Activated T-cell treated with anti-CD3 and anti-CD28 coated beads for 4 hours (primary cell): ENCODE measurements around the gene RUNX3.

ENCODE experiments used
- DNase-seq: peaks from one replicate; pipeline ENCODE4 v3.0.0-alpha.2; 2020

Gene RUNX3

GRCh38 chr1:24963099-24963872 is 33.2 kb upstream of the RUNX3 start:
- no peak for DNase-seq

GRCh38 chr1:24961961-24962861 is 32.1 kb upstream of the RUNX3 start:
- DNase-seq = no peak

DNA sequence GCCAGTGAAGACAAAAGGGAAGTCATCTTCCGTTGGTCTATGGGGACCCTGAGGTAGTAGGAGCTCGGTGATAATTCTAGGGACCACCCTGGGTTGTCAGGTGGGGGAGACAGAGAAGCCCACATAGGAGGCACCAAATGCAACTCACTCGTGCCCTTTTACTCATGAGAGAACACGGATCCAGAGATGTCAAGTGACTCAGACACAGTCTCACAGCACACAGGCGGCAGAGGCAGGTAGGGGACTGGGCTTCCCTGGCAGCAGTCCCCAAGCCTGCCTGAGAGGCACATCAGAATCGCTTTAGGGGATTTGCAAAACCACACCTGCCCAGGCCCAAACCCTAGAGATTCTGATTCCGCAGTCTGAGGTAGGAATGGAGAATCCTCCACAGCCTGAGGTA is 31.3 kb upstream of the RUNX3 start:
- no peak for DNase-seq

DNA sequence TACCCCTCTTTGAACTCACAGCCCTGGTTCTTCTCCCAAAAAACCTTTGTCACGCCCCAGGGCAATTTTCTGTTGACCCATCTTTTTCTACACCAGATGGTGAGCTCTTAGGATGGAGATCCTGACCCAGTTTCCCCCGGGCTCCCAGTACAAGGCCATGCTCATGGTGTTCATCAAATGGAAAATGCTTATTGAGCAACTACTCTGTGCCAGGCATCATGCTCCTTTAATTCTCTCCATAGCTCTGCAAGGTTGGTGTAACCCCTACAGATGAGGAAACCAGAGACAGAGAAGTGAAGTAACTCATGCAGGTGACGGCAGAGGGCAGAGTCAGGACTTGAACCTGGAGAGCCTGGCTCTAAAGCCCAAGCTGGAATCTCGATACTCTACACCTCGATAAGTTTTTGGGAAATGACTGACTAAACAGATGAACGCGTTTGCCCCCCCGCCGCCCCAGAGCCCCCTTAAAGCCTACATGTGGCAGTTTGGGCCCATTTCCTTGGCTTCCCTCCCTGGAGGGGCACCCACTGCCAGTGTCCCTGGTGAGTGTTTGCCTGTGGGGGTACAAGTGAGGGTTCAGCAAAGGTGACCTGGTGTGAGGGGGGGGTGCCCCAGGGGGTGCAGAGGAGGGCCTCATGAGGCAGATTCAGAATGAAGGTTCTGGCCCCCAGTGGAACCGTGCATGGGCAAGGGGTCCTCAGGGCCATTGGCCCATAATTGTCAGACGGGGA is 30.2 kb upstream of the RUNX3 start:
- no peak for DNase-seq

DNA sequence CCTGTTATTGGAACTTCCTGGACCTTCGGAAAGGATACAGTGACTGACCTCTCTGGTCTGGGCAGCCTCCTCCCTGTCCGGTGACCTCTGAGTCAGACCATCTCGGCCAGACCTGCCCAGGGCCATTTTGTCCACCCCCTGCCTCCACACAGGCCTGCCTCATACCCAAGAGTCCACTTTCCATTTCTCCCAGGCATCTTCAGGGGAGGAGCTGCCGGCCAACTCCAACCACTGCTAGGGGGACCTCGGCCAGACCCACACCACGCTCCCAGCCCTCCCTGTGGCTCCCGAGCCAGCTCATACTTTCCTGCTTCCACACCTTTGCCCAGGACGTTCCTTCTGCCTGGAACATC is 29.5 kb upstream of the RUNX3 start:
- DNase-seq = no peak

- no peak for DNase-seq
These were observed 28.9 kb upstream of the RUNX3 start for GRCh38 chr1:24958766-24959622.

GRCh38 chr1:24957808-24958752 is 28.0 kb upstream of the RUNX3 start:
- DNase-seq = no peak

- DNase-seq = no peak
These were observed 27.1 kb upstream of the RUNX3 start for GRCh38 chr1:24957016-24957807.

DNA sequence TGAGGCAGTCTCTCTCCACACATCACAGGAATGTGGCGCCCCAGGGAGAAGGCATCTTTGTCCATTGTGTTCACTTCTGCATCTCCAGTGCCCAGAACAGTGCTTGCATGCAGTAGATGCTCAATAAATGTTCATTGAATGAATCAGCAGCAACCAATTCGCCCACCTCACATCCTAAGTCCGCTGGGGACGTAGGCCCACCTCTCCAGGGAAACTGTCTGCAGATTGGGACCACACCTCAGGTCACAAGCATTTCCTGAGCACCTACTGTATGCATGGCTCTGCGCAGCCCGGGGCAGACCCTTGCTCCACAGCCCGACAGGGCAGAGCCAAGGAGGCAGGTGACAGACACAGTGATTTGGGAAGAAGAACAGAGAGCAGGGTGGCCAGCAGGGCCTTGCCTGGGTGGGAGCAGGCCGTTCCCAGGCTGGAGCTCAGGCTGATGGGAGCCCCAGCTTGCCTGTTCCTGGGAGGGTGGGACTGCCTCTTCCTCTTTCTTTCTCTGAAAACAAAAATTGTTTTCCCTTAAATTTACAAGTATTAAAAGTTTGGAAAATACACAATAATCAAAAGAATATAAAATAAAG is 25.8 kb upstream of the RUNX3 start:
- DNase-seq = no peak

GRCh38 chr1:24955161-24955560 is 25.1 kb upstream of the RUNX3 start:
- peak; percentile 56 for DNase-seq

GRCh38 chr1:24954631-24955030 is 24.6 kb upstream of the RUNX3 start:
- no peak for DNase-seq

GRCh38 chr1:24954022-24954421 is 23.9 kb upstream of the RUNX3 start:
- no peak for DNase-seq

DNA sequence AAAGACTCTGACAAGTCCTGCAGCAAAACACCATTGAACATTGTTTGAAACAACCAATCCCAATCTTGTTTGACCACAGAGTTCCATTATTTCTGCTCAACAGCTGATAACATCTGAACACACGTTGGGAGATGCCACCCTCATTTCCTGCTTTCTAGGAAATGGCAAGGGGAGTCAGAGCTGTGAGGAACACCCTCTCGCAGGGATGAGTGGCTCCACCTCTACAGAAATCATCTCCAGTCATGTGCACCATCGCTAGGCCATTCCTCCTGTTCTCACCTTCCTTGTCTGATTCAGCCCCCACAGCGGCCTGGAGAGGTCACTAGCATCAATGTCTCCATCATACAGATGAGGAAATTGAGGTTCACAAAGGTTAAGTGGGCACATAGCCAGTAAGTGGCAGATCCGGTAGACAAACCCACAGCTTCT is 22.4 kb upstream of the RUNX3 start:
- DNase-seq = no peak

GRCh38 chr1:24951810-24952412 is 21.8 kb upstream of the RUNX3 start:
- DNase-seq = no peak

DNA sequence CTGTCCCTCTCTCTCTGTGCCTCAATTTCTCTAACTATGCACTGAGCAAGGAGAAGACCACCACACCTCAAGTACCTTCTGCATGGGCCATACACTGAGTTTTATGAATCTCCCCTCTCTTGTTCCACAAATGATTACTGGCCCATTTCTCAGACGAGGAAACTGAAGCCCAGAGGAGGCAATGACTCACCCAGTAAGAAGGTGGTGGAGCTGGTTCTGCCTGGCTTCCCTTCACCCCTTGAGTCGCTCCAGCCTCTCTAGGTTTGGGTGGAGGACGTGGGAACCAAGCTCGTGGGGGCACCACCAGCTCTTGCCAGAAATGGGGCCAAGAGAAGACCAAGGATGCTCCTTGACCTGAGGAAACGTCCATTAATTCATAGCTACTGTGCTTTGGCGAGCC is 21.3 kb upstream of the RUNX3 start:
- DNase-seq = no peak

GRCh38 chr1:24949331-24949881 is 19.3 kb upstream of the RUNX3 start:
- no peak for DNase-seq

DNA sequence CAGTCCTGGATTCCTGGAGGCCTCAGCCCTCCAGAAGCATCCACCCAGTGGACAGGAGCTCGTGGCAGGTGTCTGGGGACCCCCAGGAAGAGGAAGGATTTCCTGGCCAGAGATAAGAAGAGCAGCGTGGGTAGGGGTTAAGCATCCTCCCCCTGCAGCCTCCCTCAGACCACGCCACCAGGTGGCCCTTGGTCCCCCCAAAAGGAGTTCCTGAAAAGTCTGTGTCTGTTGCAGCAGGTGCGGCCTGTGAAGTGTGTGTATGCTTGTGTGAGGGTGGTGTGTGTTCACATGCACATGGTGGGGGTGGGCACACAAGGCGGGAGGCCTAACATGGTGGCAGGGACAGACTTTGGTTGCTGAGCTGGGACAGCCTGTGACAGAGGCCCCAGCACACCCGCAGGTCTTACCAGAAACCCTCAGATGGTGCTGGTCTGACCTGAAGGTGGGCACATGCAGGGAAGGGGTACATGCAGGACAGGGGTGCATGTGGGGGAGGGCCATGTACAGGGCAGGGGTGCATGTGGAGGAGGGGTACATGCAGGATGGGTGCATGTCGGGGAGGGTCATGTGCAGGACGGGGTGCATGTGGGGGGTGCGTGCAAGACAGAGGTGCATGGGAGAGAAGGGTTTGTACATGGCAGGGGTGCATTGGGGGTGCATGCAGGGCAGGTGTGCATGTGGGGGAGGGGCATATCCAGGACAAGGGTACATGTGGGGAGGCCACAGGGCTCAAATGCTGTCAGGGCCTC is 18.2 kb upstream of the RUNX3 start:
- no peak for DNase-seq

GRCh38 chr1:24946861-24947658 is 17.0 kb upstream of the RUNX3 start:
- DNase-seq = no peak
